Measurements from ENCODE around the gene PDCD5. TPM values are rescaled to one million over a fixed set of nuclear protein-coding genes. Genes with fewer than 3 reads are reported as not detected.
"Not testable (repeated sequence)": the region's sequence is repeated elsewhere in the genome, so short reads cannot be mapped to it uniquely, and the experiment has no call there.

Gene PDCD5
- total and polyA plus RNA-seq, 10 donors, result 41.6 to 95.9 (median 54.1) TPM

- Histone ChIP-seq H3K4me1 (no peaks in the 10 kb centered on the region), H3K27ac (no peak overlapping the region), H3K36me3 (no peaks in the 10 kb centered on the region), H3K4me3 (no peak overlapping the region), H3K9me3 (no peaks in the 10 kb centered on the region), H3K27me3 (replicated peaks in 1 of 7) (peaks cover 0 to 30% (median 0%) of the 10 kb centered on the region in 7 donors)
- TF ChIP-seq POLR2A (IDR thresholded peaks at IDR 0.05), result no peak
- DNase-seq, result no peak
- 90 to 96% (median 93%) methylated on average over 9 of the region's 9 CpGs for WGBS, 5 donors
- intact Hi-C loops (cut with DNase I; ENCODE audit: low total_unique reads), result no loop called here
Observed at GRCh38 chr19:32563761-32564160, 17.2 kb upstream of the PDCD5 start.

DNA sequence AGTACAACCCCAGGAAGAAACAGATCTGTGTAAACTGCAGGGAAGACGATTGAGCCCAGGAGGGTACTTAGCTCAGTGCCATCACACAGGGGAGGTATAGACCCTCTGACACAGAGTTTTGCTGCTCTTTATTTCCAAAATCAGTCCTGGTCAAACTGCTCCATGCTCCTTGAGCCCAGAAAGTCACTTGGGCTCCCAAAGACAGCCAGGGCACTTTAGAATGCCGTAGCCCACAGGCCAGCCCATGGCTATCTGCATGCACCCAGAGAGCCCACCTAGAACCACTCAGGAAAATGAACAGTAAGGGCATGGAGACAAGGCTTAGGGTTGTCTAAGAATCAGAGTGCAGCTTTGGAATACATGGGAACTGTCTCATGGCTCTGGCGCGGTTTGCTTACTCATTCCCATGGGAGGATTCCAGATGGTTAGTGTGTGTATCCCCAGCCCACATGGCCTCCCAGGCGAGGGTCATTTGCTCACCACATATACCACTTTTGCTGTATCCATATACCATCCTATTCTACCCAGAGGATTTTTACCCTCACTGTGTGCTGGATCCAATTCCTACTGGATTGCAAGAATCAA is 14.7 kb upstream of the PDCD5 start:
- H3K4me1 ChIP-seq, result no peaks in the 10 kb centered on the region
- H3K27me3 ChIP-seq (replicated peaks in 1 of 7), result peaks cover 0 to 48% (median 9%) of the 10 kb centered on the region in 7 donors
- H3K4me3 ChIP-seq, result no peak overlapping the region
- intact Hi-C loops (cut with DNase I; ENCODE audit: low total_unique reads), result no loop called here
- no peak for DNase-seq
- 80 to 86% (median 83%) methylated on average over 5 of the region's 5 CpGs for WGBS, 5 donors
- H3K36me3 ChIP-seq, result no peaks in the 10 kb centered on the region
- H3K9me3 ChIP-seq, result no peaks in the 10 kb centered on the region
- TF ChIP-seq CTCF (IDR thresholded peaks at IDR 0.05 in 8 of 11, conservative IDR thresholded peaks at IDR 0.05 in 3 of 11) (no peak), POLR2AphosphoS5 (IDR thresholded peaks at IDR 0.05) (no peak), POLR2A (IDR thresholded peaks at IDR 0.05) (no peak)
- no peak overlapping the region for H3K27ac ChIP-seq

- intact Hi-C loops (cut with DNase I; ENCODE audit: low total_unique reads), result no loop called here
- no peak for DNase-seq
- H3K4me1 ChIP-seq, result no peaks in the 10 kb centered on the region
- TF ChIP-seq POLR2A (IDR thresholded peaks at IDR 0.05) (no peak), CTCF (IDR thresholded peaks at IDR 0.05 in 8 of 11, conservative IDR thresholded peaks at IDR 0.05 in 3 of 11) (no peak), POLR2AphosphoS5 (IDR thresholded peaks at IDR 0.05) (no peak)
- peaks cover 0 to 53% (median 9%) of the 10 kb centered on the region in 7 donors for H3K27me3 ChIP-seq (replicated peaks in 1 of 7)
- H3K9me3 ChIP-seq, result no peaks in the 10 kb centered on the region
- H3K36me3 ChIP-seq, result no peaks in the 10 kb centered on the region
- no peak overlapping the region for H3K4me3 ChIP-seq
- 86 to 95% (median 90%) methylated on average over 9 of the region's 9 CpGs for WGBS, 5 donors
- H3K27ac ChIP-seq, result no peak overlapping the region
Observed at GRCh38 chr19:32567486-32567885, 13.5 kb upstream of the PDCD5 start.

GRCh38 chr19:32570081-32570785 is 10.8 kb upstream of the PDCD5 start:
- Histone ChIP-seq H3K36me3 (no peaks in the 10 kb centered on the region), H3K4me3 (no peak overlapping the region), H3K27ac (no peak overlapping the region), H3K27me3 (replicated peaks in 1 of 7) (peaks cover 0 to 53% (median 9%) of the 10 kb centered on the region in 7 donors), H3K4me1 (no peaks in the 10 kb centered on the region), H3K9me3 (no peaks in the 10 kb centered on the region)
- no peak for DNase-seq
- TF ChIP-seq CTCF (IDR thresholded peaks at IDR 0.05 in 8 of 11, conservative IDR thresholded peaks at IDR 0.05 in 3 of 11) (peak; percentile 40 to 67 (median 49)), POLR2AphosphoS5 (IDR thresholded peaks at IDR 0.05) (no peak), POLR2A (IDR thresholded peaks at IDR 0.05) (no peak)
- intact Hi-C loops (cut with DNase I; ENCODE audit: low total_unique reads), result no loop called here
- WGBS, 5 donors, result 35 to 41% (median 39%) methylated on average over 15 of the region's 15 CpGs

- H3K27ac ChIP-seq; H3K36me3 ChIP-seq; H3K4me3 ChIP-seq; intact Hi-C loops (cut with DNase I; ENCODE audit: low total_unique reads); DNase-seq; H3K9me3 ChIP-seq; H3K4me1 ChIP-seq: not testable (repeated sequence)
- WGBS, 5 donors, result 72 to 91% (median 85%) methylated on average over 4 to 30 of the region's 36 CpGs
- peaks cover 0 to 52% (median 9%) of the 10 kb centered on the region in 7 donors for H3K27me3 ChIP-seq (replicated peaks in 1 of 7)
Observed at GRCh38 chr19:32571471-32572075, 9.4 kb upstream of the PDCD5 start.

- H3K4me1 ChIP-seq; H3K27ac ChIP-seq; DNase-seq; H3K9me3 ChIP-seq; intact Hi-C loops (cut with DNase I; ENCODE audit: low total_unique reads); H3K36me3 ChIP-seq: not testable (repeated sequence)
- Histone ChIP-seq H3K27me3 (replicated peaks in 1 of 7) (peaks cover 0 to 39% (median 9%) of the 10 kb centered on the region in 7 donors), H3K4me3 (peak overlapping the region in 1 of 8 donors; percentile 19)
- WGBS, 5 donors, result 60 to 73% (median 68%) methylated on average over 19 to 21 of the region's 21 CpGs
Observed at GRCh38 chr19:32572700-32573491, 8.1 kb upstream of the PDCD5 start.
